Upper lobe of left lung (tissue), 6 donors: Measurements from ENCODE around the gene GLDN. TPM values are rescaled to one million over a fixed set of nuclear protein-coding genes. Genes with fewer than 3 reads are reported as not detected.

Experiments
- ATAC-seq, 2 donors: fragments of 200-7000 bp; cut with Tn5 transposase; one replicate each; pipeline ENCODE4 v1.9.1; 2022; ENCODE audit warnings: mild to moderate bottlenecking in 2 of 2, moderate library complexity in 2 of 2; ENCODE audit not compliant: low FRiP score in 2 of 2
- DNase-seq, 2 donors: peaks; one replicate each; pipeline ENCODE4 v3.0.0-alpha.2; 2019 to 2020
- H3K27ac ChIP-seq, 4 donors: fragments of 200-600 bp; sonication (generic); one replicate each; pipeline ENCODE4 v1.5.1; 2016 to 2019
- H3K27me3 ChIP-seq, 4 donors: fragments of 200-600 bp; sonication (generic); one replicate each; pipeline ENCODE4 v1.5.1; 2017 to 2019
- H3K36me3 ChIP-seq, 4 donors: fragments of 200-600 bp; sonication (generic); one replicate each; pipeline ENCODE4 v1.5.1; 2016 to 2019
- H3K4me1 ChIP-seq, 4 donors: fragments of 200-600 bp; sonication (generic); one replicate each; pipeline ENCODE4 v1.5.1; 2018 to 2019
- H3K4me3 ChIP-seq, 4 donors: fragments of 200-600 bp; sonication (generic); one replicate each; pipeline ENCODE4 v1.5.1; 2017 to 2019; ENCODE audit warnings: mild to moderate bottlenecking in 2 of 4, moderate library complexity in 1 of 4
- H3K9me3 ChIP-seq, 4 donors: fragments of 200-600 bp; sonication (generic); one replicate each; pipeline ENCODE4 v1.5.1; 2018 to 2019
- CTCF ChIP-seq, 6 experiments: fragments of 450-650 bp in 4 of 6; fragments of 200-600 bp in 2 of 6; sonication (generic) in 2 of 6; IDR thresholded peaks; one replicate each; pipeline ENCODE4 v1.5.1; 2016 to 2019; ENCODE audit warnings: antibody characterized with exemption in 6 of 6
- EP300 ChIP-seq, 4 donors: sonication (generic); formaldehyde crosslinking; IDR thresholded peaks; one replicate each; pipeline ENCODE4 v1.5.1; 2017; ENCODE audit warnings: antibody characterized with exemption in 4 of 4, control low read depth in 2 of 4
- POLR2A ChIP-seq, 4 donors: fragments of 450-650 bp; IDR thresholded peaks; one replicate each; pipeline ENCODE4 v1.5.1; 2016 to 2017; ENCODE audit warnings: antibody characterized with exemption in 4 of 4, mild to moderate bottlenecking in 2 of 4
- POLR2AphosphoS5 ChIP-seq, 2 donors: sonication (generic); formaldehyde crosslinking; IDR thresholded peaks; one replicate each; pipeline ENCODE4 v1.5.1; 2017; ENCODE audit warnings: antibody characterized with exemption in 2 of 2
- WGBS, 2 donors: methylation state at CpG; one replicate each; pipeline ENCODE4 v1.1.5; 2017 to 2018; 5-methylcytosine and 5-hydroxymethylcytosine counted together
- small RNA-seq, 4 donors: library from RNA; depleted of rRNA; stranded (forward); fragments of <200 nt; gene quantifications; one replicate each; pipeline ENCODE3, GENCODE V24; 2016
- total RNA-seq, 6 donors: library from RNA; depleted of rRNA in 4 of 6; stranded (reverse); fragments of >200 nt in 4 of 6; gene quantifications; one replicate each; pipeline versions ENCODE4 v1.1.0 to v1.2.1, GENCODE V29; 2016 to 2021
- donor health status: DM: no; HTN: no; CAD: no; lungs with moderate emphysema.
- donor health status: DM: no; HTN: yes; CAD: no; lungs with severe emphysema.

The GLDN gene
- total RNA-seq, 6 donors from 2014 or later: 21.3 to 84.2 (median 46.5) TPM

DNA sequence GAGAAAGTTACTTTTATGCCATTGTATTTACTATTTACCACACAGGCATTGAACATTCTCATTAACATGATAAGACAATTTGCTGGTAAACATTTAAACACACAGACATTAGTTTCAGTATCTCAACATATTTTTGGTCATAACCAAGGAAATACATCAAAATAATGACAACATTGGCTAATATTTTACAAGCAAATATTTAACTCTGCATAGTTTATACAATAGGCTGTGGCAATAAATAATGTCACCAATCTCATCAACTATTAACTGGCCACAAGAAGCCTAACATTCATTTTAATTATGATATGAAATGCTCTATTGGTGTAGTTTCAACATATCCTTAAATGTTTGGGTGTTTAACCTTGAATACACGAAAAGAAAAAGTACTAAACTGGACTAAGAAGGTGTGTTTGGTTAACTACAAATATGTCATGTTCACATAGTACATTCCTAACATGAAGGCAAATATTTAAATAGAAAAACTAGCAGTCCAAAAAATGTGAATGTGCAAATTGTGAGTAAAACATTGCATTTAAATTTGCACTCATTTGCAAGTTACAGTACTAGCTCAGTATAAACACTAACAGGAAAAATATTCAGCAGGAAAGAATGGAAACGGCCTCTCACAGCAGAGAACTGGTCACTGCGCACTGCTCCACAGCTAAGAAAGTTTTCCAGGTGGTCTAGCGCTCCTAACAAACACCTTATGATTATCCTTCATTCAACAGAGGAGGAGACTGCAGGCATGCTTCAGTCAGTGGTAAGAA is 106.6 kb downstream of the GLDN start:
- Histone ChIP-seq H3K27me3 (no peaks in the 10 kb centered on the region), H3K36me3 (peaks cover 7 to 41% (median 17%) of the 10 kb centered on the region in 4 donors), H3K9me3 (no peaks in the 10 kb centered on the region), H3K4me3 (no peak overlapping the region), H3K27ac (no peak overlapping the region), H3K4me1 (no peaks in the 10 kb centered on the region)
- ATAC-seq: no peak
- 81 to 83% methylated on average over 4 of the region's 4 CpGs for WGBS, 2 donors
- DNase-seq: no peak
- TF ChIP-seq EP300 (IDR thresholded peaks at IDR 0.05): no peak
- no peak for TF ChIP-seq POLR2A (IDR thresholded peaks at IDR 0.05)
- no peak for TF ChIP-seq POLR2AphosphoS5 (IDR thresholded peaks at IDR 0.05)
- no peak for TF ChIP-seq CTCF (IDR thresholded peaks at IDR 0.05)

DNA sequence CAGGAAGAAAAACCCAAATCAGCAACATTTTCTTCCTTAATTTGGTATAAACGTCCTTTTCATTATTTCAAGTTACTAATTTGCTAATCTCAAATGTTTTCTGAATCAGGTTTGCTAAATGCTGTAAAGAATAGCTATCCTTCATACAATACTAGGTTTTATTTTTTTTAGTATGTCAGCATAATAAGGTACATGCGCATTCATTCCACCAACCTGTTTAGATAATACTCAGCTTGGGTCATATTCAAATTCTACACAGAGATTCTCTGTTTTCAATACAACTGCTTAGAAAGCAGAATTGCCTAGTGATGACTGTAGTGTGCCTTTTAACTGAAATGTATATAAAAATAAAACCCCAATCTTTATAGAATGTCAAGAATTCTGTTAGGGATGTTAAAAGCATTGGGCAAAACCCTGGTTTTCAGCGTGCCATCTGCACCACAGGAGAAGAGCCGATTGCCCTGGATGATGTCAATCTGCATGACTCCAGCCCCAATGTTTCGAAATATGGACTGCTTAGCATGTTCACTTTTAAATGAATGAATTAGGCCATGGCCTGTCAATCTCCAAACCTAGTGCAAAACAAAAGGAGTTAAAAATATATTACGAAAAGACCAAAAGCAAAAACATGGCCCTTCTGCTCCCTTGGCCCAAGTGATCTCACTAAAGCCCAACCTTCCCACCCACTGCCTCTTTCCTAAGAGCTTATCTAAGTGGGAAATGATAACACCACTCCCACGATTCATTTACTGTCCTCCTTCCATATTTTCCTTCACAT is 107.4 kb downstream of the GLDN start:
- H3K36me3 ChIP-seq: peaks cover 7 to 48% (median 17%) of the 10 kb centered on the region in 4 donors
- H3K9me3 ChIP-seq: no peaks in the 10 kb centered on the region
- no peak for ATAC-seq
- H3K4me3 ChIP-seq: no peak overlapping the region
- 76 to 87% methylated on average over 7 of the region's 7 CpGs for WGBS, 2 donors
- H3K4me1 ChIP-seq: no peaks in the 10 kb centered on the region
- H3K27ac ChIP-seq: no peak overlapping the region
- no peaks in the 10 kb centered on the region for H3K27me3 ChIP-seq
- TF ChIP-seq POLR2A (IDR thresholded peaks at IDR 0.05): no peak
- TF ChIP-seq POLR2AphosphoS5 (IDR thresholded peaks at IDR 0.05): no peak
- no peak for TF ChIP-seq CTCF (IDR thresholded peaks at IDR 0.05)
- TF ChIP-seq EP300 (IDR thresholded peaks at IDR 0.05): no peak
- no peak for DNase-seq

DNA sequence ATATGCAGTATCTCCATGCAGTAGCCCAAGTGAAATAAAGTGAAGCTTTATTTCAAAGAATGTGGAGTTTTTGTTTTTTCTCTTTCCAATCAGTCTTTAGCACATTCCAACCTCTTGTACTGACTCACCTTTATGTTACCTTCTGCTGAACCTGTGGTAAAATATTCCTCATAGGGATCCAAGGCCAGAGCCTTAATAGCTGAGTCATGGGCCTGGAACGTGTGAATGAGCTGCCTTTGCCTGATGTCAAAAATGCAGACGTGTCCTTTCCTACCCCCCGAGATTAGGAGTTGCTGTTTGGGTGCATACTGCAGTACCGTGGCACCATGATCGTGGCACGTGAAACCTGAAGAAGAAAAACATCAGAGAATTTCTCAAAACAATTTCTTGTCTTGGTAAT is 108.5 kb downstream of the GLDN start:
- H3K36me3 ChIP-seq: peaks cover 7 to 59% (median 21%) of the 10 kb centered on the region in 4 donors

More for the DNA sequence above, 108.5 kb downstream of the GLDN start:
- Histone ChIP-seq H3K4me3 (no peak overlapping the region), H3K27ac (no peak overlapping the region), H3K27me3 (no peaks in the 10 kb centered on the region), H3K4me1 (no peaks in the 10 kb centered on the region), H3K9me3 (no peaks in the 10 kb centered on the region)
- DNase-seq (no peak), ATAC-seq (no peak)
- 92 to 94% methylated on average over 6 of the region's 6 CpGs for WGBS, 2 donors
- no peak for TF ChIP-seq POLR2AphosphoS5 (IDR thresholded peaks at IDR 0.05)
- TF ChIP-seq POLR2A (IDR thresholded peaks at IDR 0.05): no peak
- no peak for TF ChIP-seq EP300 (IDR thresholded peaks at IDR 0.05)
- TF ChIP-seq CTCF (IDR thresholded peaks at IDR 0.05): no peak

Small RNA genes within 50 kb of the gene (small RNA-seq; reads per million reads assigned to genes)
- gene AC020891.4: 0 reads per million in 4 donors
- 0 to 0.99 (median 0.03) reads per million in 4 donors for gene MIR7973-1

Other genes starting within 250 kb of the GLDN start
- gene TNFAIP8L3, start 246.7 kb upstream of the GLDN start, total RNA-seq: 10 to 100 TPM in 1 of 6 donors, 1 to 10 TPM in 5; 4.2 to 12.4 (median 7.1) TPM
- gene CYP19A1, start 3.1 kb upstream of the GLDN start, total RNA-seq: 1 to 10 TPM in 2 of 6 donors, under 1 TPM in 2, not detected in 2; 0.52 to 8.4 (median 1.0) TPM